GM23248 (cell line): ENCODE data around the gene EPOP.

ENCODE experiments used
- EZH2 ChIP-seq: fragments of 200-600 bp; sonication (generic); IDR thresholded peaks from 2 replicates; pipeline ENCODE4 v1.6.1; 2018; ENCODE audit warnings: antibody characterized with exemption, mild to moderate bottlenecking; ENCODE audit not compliant: insufficient read depth, poor library complexity, severe bottlenecking
- EZH2phosphoT487 ChIP-seq: fragments of 200-600 bp; sonication (generic); IDR thresholded peaks from 2 replicates; pipeline ENCODE4 v1.6.1; 2018; ENCODE audit warnings: antibody characterized with exemption, moderate library complexity, mild to moderate bottlenecking, low read depth; ENCODE audit not compliant: insufficient read depth

- TF ChIP-seq EZH2: no peak
- TF ChIP-seq EZH2phosphoT487: no peak
Measured at GRCh38 chr17:38677819-38678218, 3.1 kb upstream of the EPOP start.
